ENCODE data around the gene HEMK1. TPM values are rescaled to one million over a fixed set of nuclear protein-coding genes. Genes with fewer than 3 reads are reported as not detected.

Gene HEMK1
- total RNA-seq, 4 donors from 2014 or later: 4.4 to 11.8 (median 4.9) TPM

DNA sequence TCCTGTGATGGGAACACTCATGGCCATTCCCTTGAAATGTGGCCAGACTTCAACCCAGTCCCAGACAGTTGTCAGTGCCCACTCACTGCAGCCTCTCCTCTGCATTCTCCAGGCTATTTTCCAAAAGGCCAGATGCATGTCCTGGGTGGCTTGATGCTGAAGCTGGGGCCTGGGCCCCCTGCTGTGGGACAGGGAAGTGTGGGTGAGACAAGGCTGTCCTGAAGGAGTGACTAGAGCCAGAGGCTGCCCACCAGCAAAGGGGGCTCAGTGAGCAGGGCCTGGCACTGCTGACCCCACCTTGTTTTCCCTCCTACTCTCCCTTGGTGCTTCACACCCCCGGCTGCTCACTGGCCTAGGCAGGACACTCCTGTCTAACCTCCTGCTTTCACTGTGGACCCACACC lies 30.4 kb downstream of the HEMK1 start:
- H3K27ac ChIP-seq: peak overlapping the region in 3 of 4 donors; percentile 95 to 97 (median 96)
- H3K9me3 ChIP-seq: no peaks in the 10 kb centered on the region
- TF ChIP-seq, protein P1, sequence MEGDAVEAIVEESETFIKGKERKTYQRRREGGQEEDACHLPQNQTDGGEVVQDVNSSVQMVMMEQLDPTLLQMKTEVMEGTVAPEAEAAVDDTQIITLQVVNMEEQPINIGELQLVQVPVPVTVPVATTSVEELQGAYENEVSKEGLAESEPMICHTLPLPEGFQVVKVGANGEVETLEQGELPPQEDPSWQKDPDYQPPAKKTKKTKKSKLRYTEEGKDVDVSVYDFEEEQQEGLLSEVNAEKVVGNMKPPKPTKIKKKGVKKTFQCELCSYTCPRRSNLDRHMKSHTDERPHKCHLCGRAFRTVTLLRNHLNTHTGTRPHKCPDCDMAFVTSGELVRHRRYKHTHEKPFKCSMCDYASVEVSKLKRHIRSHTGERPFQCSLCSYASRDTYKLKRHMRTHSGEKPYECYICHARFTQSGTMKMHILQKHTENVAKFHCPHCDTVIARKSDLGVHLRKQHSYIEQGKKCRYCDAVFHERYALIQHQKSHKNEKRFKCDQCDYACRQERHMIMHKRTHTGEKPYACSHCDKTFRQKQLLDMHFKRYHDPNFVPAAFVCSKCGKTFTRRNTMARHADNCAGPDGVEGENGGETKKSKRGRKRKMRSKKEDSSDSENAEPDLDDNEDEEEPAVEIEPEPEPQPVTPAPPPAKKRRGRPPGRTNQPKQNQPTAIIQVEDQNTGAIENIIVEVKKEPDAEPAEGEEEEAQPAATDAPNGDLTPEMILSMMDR (IDR thresholded peaks at IDR 0.05): no peak
- TF ChIP-seq POLR2A (IDR thresholded peaks at IDR 0.05): no peak
- H3K27me3 ChIP-seq: no peaks in the 10 kb centered on the region
- WGBS, 2 donors: 80 to 90% methylated on average over 1 of the region's 1 CpG
- intact Hi-C loops (cut with DNase I): no loop called here
- H3K36me3 ChIP-seq: peaks cover 0 to 7% (median 0%) of the 10 kb centered on the region in 3 donors
- no peak for DNase-seq
- H3K4me3 ChIP-seq: no peak overlapping the region
- H3K4me1 ChIP-seq: peaks cover 38 to 65% (median 46%) of the 10 kb centered on the region in 3 donors

DNA sequence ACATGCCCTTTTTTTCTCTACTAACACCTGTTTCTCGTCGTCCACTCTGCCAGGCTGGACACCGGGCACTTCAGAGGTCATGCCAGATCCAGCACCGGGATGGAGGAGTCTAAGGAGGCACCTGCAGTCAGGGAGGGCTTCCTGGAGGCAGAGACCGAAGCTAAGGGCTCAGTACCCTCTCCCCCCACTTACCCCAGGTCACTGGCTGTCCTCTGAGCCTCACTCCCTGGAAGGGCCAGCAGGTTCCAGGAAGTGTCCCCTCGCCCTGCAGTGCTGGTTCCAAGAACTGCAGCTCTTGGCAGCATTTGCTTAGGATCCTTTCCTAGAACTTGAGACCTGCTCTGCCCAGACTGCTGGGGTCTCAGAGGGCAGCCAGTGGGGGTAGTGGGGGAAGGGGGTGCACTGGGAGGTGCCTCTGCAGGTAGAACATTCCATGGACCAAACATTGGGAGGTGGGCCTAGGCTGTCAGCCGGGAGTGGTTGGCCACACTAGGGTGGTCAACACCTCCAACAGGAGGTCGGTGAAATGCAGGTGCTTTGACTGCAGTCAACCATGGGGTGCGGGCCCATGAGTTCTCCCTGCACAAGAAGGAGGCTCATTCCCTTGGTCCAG lies 30.9 kb downstream of the HEMK1 start:
- H3K4me1 ChIP-seq: peaks cover 43 to 71% (median 52%) of the 10 kb centered on the region in 3 donors
- DNase-seq: no peak
- no peaks in the 10 kb centered on the region for H3K9me3 ChIP-seq
- H3K4me3 ChIP-seq: no peak overlapping the region
- TF ChIP-seq, protein P1 (IDR thresholded peaks at IDR 0.05): peak in 1 of 6 experiments; percentile 1
- no peak for TF ChIP-seq POLR2A (IDR thresholded peaks at IDR 0.05)
- WGBS, 2 donors: 87 to 94% methylated on average over 3 to 5 of the region's 9 CpGs
- intact Hi-C loops (cut with DNase I): no loop called here
- H3K36me3 ChIP-seq: peaks cover 0 to 7% (median 0%) of the 10 kb centered on the region in 3 donors
- H3K27me3 ChIP-seq: no peaks in the 10 kb centered on the region
- H3K27ac ChIP-seq: peak overlapping the region; percentile 94 to 97 (median 96)

DNA sequence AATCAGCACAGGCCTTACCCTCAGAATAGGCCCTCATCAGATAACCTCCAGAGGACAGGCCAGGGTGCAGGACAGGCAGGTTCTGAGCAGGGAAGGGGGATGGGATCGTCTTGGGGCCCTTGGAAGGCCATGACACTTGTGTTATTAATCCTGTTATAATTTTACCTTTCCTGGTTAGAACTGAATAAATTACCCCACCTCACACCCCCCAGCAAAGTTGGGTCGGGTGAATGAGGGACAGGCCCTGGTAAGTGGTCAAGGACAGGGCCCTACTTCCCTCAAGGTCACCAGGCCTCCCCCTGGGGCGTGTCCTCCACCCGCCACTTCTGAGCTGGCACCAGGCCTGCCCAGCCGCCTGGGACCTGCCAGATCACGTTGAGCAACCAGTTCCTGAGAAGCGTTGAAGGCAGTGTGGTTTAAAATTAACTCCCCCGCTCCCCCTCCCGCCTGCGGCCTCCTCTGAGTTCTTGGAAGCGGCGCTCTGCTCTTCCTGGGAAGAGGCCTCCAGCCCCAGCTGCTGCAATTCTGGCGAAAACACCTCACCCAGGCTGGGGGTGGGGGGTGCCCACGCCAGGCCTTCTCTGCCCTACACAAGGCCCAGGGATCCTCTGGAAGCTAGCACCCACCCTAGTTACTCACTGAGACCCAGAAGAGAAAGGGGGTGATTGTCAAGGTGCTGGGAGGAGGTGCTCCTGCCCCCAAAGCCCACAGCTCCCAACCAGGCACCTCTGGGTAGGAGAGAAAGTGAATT lies 31.7 kb downstream of the HEMK1 start:
- H3K27me3 ChIP-seq: no peaks in the 10 kb centered on the region
- no peak for DNase-seq
- no peaks in the 10 kb centered on the region for H3K9me3 ChIP-seq
- peak overlapping the region; percentile 94 to 97 (median 96) for H3K27ac ChIP-seq
- intact Hi-C loops (cut with DNase I): no loop called here
- H3K36me3 ChIP-seq: peaks cover 0 to 7% (median 0%) of the 10 kb centered on the region in 3 donors
- peak overlapping the region in 3 of 4 donors; percentile 1 to 46 (median 1) for H3K4me3 ChIP-seq
- no peak for TF ChIP-seq POLR2A (IDR thresholded peaks at IDR 0.05)
- TF ChIP-seq, protein P1 (IDR thresholded peaks at IDR 0.05): no peak
- H3K4me1 ChIP-seq: peaks cover 50 to 78% (median 59%) of the 10 kb centered on the region in 3 donors
- 0% methylated on average over 1 of the region's 14 CpGs for WGBS, 2 donors

DNA sequence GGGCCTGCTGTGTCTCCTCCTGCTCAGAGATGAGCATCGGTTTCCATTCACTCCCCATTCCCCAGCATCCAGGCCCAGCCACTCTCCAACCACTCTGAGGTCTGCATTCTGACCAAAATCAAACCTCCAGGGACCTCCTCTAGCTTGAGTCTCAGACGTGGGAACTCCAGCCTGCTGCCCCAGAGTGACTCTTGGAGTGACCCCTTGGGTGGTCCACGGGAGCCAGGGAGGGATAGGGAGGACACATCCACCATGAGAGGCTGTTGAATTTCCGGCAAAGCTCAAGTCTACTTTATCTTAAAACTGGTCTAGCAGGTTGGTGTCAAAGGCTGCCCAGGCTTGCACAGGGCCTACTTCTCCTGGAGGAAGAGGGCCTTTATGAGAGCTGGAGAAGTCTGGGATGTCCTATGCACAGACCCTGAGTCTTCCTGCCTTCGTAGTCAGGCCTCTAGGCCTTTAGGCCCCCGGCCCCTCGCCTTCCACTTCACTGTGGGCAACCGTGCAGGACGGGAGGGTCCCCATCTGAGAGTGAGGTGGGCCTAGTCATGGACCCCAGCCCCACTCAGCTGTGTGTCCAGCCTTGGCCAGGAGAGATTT lies 33.4 kb downstream of the HEMK1 start:
- intact Hi-C loops (cut with DNase I): no loop called here
- Histone ChIP-seq H3K36me3 (peaks cover 0 to 20% (median 3%) of the 10 kb centered on the region in 3 donors), H3K4me1 (peaks cover 66 to 95% (median 67%) of the 10 kb centered on the region in 3 donors), H3K4me3 (no peak overlapping the region), H3K9me3 (no peaks in the 10 kb centered on the region), H3K27me3 (no peaks in the 10 kb centered on the region), H3K27ac (peak overlapping the region; percentile 94 to 97 (median 96))
- WGBS, 2 donors: 43 to 66% methylated on average over 5 of the region's 9 CpGs
- TF ChIP-seq, protein P1 (IDR thresholded peaks at IDR 0.05): no peak
- no peak for TF ChIP-seq POLR2A (IDR thresholded peaks at IDR 0.05)
- DNase-seq: no peak

All from esophagus squamous epithelium (tissue), 5 donors.